ENCODE measurements around the gene PIGZ. TPM values are rescaled to one million over a fixed set of nuclear protein-coding genes. Genes with fewer than 3 reads are reported as not detected.

PIGZ gene
- total and polyA plus RNA-seq, 9 of the 15 experiments (the other 6 are each of a cell fraction or from before 2014, with no cell fraction given) = 0.15 to 1.8 (median 0.76) TPM

DNA sequence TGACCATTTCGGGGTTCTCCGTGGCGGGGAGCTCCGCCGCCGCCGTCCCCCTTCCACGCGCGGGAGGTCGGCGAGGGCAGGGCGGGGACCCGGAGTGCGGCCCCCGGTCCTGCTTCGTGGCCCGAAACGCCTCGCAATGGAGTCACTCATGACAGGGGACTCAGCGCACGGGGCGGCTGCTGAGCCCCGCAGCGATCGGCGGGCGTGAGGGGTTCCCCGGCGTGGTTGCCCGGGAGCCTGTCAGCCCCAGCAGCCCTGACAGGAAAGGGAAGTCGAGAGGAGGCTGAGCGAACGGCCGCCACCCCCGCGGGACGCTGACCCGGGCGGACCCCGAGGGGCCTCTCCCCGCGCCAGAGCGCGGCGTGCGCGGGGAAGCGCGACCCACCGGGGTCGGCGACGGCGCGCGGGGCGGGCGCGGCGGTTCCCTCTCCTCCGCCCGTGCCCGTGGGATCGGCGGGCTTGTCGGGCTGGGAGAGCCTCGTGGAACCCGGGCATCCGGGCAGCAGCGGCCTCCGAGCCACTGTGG is 564 bp upstream of the PIGZ start (continued):
- TF ChIP-seq, protein P1, sequence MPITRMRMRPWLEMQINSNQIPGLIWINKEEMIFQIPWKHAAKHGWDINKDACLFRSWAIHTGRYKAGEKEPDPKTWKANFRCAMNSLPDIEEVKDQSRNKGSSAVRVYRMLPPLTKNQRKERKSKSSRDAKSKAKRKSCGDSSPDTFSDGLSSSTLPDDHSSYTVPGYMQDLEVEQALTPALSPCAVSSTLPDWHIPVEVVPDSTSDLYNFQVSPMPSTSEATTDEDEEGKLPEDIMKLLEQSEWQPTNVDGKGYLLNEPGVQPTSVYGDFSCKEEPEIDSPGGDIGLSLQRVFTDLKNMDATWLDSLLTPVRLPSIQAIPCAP (CRISPR knock-in tag; IDR thresholded peaks at IDR 0.05; ENCODE audit: borderline replicate concordance) = no peak
- TF ChIP-seq, protein P2, sequence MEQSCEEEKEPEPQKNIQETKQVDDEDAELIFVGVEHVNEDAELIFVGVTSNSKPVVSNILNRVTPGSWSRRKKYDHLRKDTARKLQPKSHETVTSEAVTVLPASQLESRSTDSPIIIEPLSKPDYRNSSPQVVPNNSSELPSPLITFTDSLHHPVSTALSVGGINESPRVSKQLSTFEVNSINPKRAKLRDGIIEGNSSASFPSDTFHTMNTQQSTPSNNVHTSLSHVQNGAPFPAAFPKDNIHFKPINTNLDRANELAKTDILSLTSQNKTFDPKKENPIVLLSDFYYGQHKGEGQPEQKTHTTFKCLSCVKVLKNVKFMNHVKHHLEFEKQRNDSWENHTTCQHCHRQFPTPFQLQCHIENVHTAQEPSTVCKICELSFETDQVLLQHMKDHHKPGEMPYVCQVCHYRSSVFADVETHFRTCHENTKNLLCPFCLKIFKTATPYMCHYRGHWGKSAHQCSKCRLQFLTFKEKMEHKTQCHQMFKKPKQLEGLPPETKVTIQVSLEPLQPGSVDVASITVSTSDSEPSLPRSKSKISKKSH (CRISPR knock-in tag; IDR thresholded peaks at IDR 0.05) = no peak
- TF ChIP-seq ZNF197 (CRISPR knock-in tag; IDR thresholded peaks at IDR 0.05; ENCODE audit: low read depth) (0 out of 2 replicates have a peak, but pooled peaks have one; percentile 28), PHTF2 (CRISPR knock-in tag; IDR thresholded peaks at IDR 0.05) (no peak), ARHGAP35 (IDR thresholded peaks at IDR 0.05; ENCODE audit: partially characterized antibody) (no peak), RB1 (IDR thresholded peaks at IDR 0.05; ENCODE audit: low read depth) (no peak), GABPB1 (CRISPR knock-in tag; IDR thresholded peaks at IDR 0.05) (peak; percentile 51; the same call in 1 of the 2 replicates), ETS2 (tag; IDR thresholded peaks at IDR 0.05; ENCODE audit: borderline replicate concordance, poor library complexity, severe bottlenecking) (no peak), CBX8 (IDR thresholded peaks at IDR 0.05; ENCODE audit: borderline replicate concordance, extremely low read depth, low read depth, low read length, poor library complexity, severe bottlenecking) (no peak), MYBL2 (IDR thresholded peaks at IDR 0.05; ENCODE audit: low read depth) (no peak), MYBL2 (CRISPR knock-in tag; IDR thresholded peaks at IDR 0.05; ENCODE audit: borderline replicate concordance) (no peak), ZNF282 (CRISPR knock-in tag; IDR thresholded peaks at IDR 0.05) (no peak)
- TF ChIP-seq, protein P3, sequence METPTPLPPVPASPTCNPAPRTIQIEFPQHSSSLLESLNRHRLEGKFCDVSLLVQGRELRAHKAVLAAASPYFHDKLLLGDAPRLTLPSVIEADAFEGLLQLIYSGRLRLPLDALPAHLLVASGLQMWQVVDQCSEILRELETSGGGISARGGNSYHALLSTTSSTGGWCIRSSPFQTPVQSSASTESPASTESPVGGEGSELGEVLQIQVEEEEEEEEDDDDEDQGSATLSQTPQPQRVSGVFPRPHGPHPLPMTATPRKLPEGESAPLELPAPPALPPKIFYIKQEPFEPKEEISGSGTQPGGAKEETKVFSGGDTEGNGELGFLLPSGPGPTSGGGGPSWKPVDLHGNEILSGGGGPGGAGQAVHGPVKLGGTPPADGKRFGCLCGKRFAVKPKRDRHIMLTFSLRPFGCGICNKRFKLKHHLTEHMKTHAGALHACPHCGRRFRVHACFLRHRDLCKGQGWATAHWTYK (CRISPR knock-in tag; IDR thresholded peaks at IDR 0.05) = peak; percentile 89; the same call in 1 of the 2 replicates
- TF ChIP-seq, protein P4, sequence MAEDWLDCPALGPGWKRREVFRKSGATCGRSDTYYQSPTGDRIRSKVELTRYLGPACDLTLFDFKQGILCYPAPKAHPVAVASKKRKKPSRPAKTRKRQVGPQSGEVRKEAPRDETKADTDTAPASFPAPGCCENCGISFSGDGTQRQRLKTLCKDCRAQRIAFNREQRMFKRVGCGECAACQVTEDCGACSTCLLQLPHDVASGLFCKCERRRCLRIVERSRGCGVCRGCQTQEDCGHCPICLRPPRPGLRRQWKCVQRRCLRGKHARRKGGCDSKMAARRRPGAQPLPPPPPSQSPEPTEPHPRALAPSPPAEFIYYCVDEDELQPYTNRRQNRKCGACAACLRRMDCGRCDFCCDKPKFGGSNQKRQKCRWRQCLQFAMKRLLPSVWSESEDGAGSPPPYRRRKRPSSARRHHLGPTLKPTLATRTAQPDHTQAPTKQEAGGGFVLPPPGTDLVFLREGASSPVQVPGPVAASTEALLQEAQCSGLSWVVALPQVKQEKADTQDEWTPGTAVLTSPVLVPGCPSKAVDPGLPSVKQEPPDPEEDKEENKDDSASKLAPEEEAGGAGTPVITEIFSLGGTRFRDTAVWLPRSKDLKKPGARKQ (CRISPR knock-in tag; IDR thresholded peaks at IDR 0.05) = no peak
- TF ChIP-seq, protein P5, sequence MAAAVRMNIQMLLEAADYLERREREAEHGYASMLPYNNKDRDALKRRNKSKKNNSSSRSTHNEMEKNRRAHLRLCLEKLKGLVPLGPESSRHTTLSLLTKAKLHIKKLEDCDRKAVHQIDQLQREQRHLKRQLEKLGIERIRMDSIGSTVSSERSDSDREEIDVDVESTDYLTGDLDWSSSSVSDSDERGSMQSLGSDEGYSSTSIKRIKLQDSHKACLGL (CRISPR knock-in tag; IDR thresholded peaks at IDR 0.05; ENCODE audit: borderline replicate concordance, poor library complexity, severe bottlenecking) = peak; percentile 26
- TF ChIP-seq, protein P6, sequence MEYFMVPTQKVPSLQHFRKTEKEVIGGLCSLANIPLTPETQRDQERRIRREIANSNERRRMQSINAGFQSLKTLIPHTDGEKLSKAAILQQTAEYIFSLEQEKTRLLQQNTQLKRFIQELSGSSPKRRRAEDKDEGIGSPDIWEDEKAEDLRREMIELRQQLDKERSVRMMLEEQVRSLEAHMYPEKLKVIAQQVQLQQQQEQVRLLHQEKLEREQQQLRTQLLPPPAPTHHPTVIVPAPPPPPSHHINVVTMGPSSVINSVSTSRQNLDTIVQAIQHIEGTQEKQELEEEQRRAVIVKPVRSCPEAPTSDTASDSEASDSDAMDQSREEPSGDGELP (CRISPR knock-in tag; IDR thresholded peaks at IDR 0.05; ENCODE audit: borderline replicate concordance) = peak; percentile 53; the same call in 1 of the 2 replicates
- TF ChIP-seq, protein P7, sequence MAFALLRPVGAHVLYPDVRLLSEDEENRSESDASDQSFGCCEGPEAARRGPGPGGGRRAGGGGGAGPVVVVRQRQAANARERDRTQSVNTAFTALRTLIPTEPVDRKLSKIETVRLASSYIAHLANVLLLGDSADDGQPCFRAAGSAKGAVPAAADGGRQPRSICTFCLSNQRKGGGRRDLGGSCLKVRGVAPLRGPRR (CRISPR knock-in tag; IDR thresholded peaks at IDR 0.05) = peak; percentile 89; the same call in 1 of the 2 replicates
